DOHH2 (cell line): ENCODE results near the gene MAP6.

Experiments
- H3F3A ChIP-seq: fragments of 200-600 bp; sonication (generic), shearing (Covaris generic); 2 replicates; pipeline ENCODE4 v1.6.0; 2016; ENCODE audit warnings: antibody characterized with exemption, mild to moderate bottlenecking; ENCODE audit not compliant: control insufficient read depth, insufficient read depth
- H3K27ac ChIP-seq: fragments of 200-600 bp; sonication (generic); 2 replicates; pipeline ENCODE4 v1.5.1; 2014; ENCODE audit warnings: low read depth, mild to moderate bottlenecking, low read length, moderate library complexity
- H3K27me3 ChIP-seq: fragments of 200-600 bp; sonication (generic); 2 replicates; pipeline ENCODE4 v1.6.1; 2014; ENCODE audit warnings: mild to moderate bottlenecking, low read length, mixed read lengths; ENCODE audit not compliant: control insufficient read depth
- H3K36me3 ChIP-seq: fragments of 200-600 bp; sonication (generic); 2 replicates; pipeline ENCODE4 v1.6.1; 2014; ENCODE audit warnings: mild to moderate bottlenecking, low read length, moderate library complexity, mixed read lengths; ENCODE audit not compliant: control insufficient read depth
- H3K4me1 ChIP-seq: fragments of 200-600 bp; sonication (generic); 2 replicates; pipeline ENCODE4 v1.6.1; 2014; ENCODE audit warnings: mild to moderate bottlenecking, low read length, mixed read lengths; ENCODE audit not compliant: control insufficient read depth
- H3K4me2 ChIP-seq: fragments of 200-600 bp; sonication (generic); 2 replicates; pipeline ENCODE4 v1.6.0; 2014; ENCODE audit warnings: mild to moderate bottlenecking, low read length, moderate library complexity
- H3K4me3 ChIP-seq: fragments of 200-600 bp; sonication (generic); 2 replicates; pipeline ENCODE4 v1.5.1; 2014; ENCODE audit warnings: mild to moderate bottlenecking, low read length, mixed read lengths
- H3K79me2 ChIP-seq: fragments of 200-600 bp; sonication (generic); 2 replicates; pipeline ENCODE4 v1.6.1; 2014; ENCODE audit warnings: mild to moderate bottlenecking, low read length, mixed read lengths; ENCODE audit not compliant: control insufficient read depth
- H3K9me2 ChIP-seq: fragments of 200-600 bp; sonication (generic); replicated peaks from 2 replicates; pipeline ENCODE4 v1.6.1; 2014; ENCODE audit warnings: mild to moderate bottlenecking, low read length, mixed read lengths; ENCODE audit not compliant: control insufficient read depth
- H3K9me3 ChIP-seq: fragments of 200-600 bp; sonication (generic); 2 replicates; pipeline ENCODE4 v1.6.1; 2014; ENCODE audit warnings: antibody characterized with exemption, low read length, mixed read lengths; ENCODE audit not compliant: control insufficient read depth, insufficient read depth
- H4K20me1 ChIP-seq: fragments of 200-600 bp; sonication (generic); 2 replicates; pipeline ENCODE4 v1.6.0; 2014; ENCODE audit warnings: low read depth, mild to moderate bottlenecking, antibody characterized with exemption, low read length, moderate library complexity; ENCODE audit not compliant: control insufficient read depth, insufficient read depth
- EZH2phosphoT487 ChIP-seq: fragments of 200-600 bp; sonication (generic); IDR thresholded peaks from 2 replicates; pipeline ENCODE4 v1.6.1; 2017; ENCODE audit warnings: borderline replicate concordance, mild to moderate bottlenecking, antibody characterized with exemption, low read length, moderate library complexity, mixed read lengths
- TF ChIP-seq, protein P1 (sequence below): fragments of 200-600 bp; sonication (generic); IDR thresholded peaks from one replicate; pipeline ENCODE4 v1.5.1; 2014; ENCODE audit warnings: antibody characterized with exemption, mild to moderate bottlenecking, low read depth, low read length; ENCODE audit not compliant: poor library complexity, severe bottlenecking

The MAP6 gene

DNA sequence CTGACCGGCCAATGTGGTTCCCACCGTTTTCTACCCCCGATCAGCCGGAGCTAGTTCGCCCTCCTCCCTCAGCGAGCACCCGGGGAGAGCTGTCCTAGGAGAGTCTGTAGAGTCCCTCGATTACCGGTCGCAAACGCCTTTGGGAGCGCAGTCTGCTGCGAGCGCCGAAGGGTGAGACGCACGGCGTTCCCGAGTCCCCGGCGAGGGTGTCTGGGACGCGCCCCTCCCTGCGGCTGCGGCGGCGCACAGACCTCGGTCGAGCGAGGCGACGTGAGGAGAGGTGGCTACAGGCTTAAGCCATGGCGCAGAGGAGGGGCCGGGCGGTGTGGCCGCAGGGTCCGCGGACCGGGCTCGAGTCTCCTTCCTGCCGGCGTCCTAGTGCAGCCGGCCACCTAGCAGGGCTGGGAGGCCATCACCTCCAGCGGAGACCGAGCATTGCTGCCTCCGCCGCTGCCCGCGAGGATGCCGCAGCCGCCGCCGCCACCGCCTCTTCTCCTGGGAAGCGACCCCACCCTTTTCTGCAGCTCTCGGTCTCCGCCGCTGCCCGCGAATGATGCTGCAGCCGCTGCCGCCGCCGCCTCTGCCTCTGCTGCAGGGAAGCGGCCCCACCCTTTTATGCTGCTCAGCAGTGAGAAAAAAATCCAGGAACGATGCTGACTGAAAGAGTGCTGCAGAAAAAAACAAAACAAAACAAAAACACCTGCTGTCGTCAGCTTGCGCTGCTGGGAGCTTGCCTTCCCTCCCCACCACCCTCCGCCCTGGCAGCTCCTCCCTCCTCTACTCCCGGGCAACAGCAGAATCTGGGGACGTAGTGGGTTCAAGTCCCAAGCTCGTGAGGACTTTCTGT lies at the start of gene MAP6:
MAP6 (minus strand) TSS at position 588 of the 847 bp plus-strand sequence. CDS start 669 bp downstream, outside the sequence.
- H3K79me2 ChIP-seq = no peaks in the 10 kb centered on the region
- H4K20me1 ChIP-seq = no peaks in the 10 kb centered on the region
- H3K27me3 ChIP-seq = peaks cover 71% of the 10 kb centered on the region
- H3K4me1 ChIP-seq = peaks cover 3% of the 10 kb centered on the region; the same call in 1 of the 2 replicates
- no peaks in the 10 kb centered on the region for H3F3A ChIP-seq
- no peak within 1 kb of the TSS for H3K4me3 ChIP-seq
- TF ChIP-seq EZH2phosphoT487 = peak; percentile 88
- TF ChIP-seq, protein P1, sequence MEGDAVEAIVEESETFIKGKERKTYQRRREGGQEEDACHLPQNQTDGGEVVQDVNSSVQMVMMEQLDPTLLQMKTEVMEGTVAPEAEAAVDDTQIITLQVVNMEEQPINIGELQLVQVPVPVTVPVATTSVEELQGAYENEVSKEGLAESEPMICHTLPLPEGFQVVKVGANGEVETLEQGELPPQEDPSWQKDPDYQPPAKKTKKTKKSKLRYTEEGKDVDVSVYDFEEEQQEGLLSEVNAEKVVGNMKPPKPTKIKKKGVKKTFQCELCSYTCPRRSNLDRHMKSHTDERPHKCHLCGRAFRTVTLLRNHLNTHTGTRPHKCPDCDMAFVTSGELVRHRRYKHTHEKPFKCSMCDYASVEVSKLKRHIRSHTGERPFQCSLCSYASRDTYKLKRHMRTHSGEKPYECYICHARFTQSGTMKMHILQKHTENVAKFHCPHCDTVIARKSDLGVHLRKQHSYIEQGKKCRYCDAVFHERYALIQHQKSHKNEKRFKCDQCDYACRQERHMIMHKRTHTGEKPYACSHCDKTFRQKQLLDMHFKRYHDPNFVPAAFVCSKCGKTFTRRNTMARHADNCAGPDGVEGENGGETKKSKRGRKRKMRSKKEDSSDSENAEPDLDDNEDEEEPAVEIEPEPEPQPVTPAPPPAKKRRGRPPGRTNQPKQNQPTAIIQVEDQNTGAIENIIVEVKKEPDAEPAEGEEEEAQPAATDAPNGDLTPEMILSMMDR = no peak
- H3K36me3 ChIP-seq = no peaks in the 10 kb centered on the region
- no peaks in the 10 kb centered on the region for H3K9me2 ChIP-seq
- no peaks in the 10 kb centered on the region; the same call in 1 of the 2 replicates for H3K9me3 ChIP-seq
- H3K4me2 ChIP-seq = peak within 1 kb of the TSS; percentile 13; the same call in 1 of the 2 replicates
- no peak within 1 kb of the TSS for H3K27ac ChIP-seq

DNA sequence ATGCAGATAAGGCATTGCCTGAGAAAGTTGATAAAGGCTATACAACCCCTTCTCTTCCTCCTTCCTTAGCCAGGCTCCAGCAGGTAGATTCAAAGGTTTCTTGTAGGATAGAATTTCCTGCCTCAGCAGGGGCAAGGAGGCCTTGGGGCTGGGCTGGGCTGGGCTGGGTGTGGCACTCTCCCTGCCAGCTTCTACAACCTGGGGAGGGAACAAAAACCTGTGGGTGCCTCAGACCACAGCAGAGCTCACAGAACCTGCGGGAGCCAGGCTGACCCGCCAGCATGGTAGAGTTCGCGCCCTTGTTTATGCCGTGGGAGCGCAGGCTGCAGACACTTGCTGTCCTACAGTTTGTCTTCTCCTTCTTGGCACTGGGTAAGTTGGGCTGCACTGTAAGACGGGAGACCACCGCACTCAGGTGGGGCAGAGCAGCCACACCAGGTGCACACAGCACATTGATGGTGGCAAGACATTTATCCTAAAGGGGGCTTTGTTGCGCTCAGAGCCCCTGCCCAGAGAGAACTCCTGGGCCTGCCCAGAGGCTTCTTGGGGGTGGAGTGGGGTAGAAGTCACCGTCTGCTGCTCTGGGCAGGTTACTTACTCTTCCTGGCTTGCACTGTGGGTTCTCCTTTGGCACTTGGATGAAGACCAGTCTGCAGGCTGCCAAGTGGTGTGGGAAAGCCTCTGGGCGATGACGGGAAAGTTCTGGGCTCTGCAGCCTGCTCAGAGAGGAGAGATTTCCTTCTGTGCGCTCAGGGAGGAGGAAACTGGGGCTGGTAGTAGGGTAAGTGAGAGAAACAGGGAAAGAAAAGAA lies 49.0 kb upstream of the MAP6 start, which contains the start of gene MOGAT2:
MOGAT2 (plus strand) TSS at position 231 of the 811 bp plus-strand sequence; CDS start at position 282, 51 bp downstream.
- no peak within 1 kb of the TSS for H3K4me2 ChIP-seq
- H3K4me3 ChIP-seq = no peak within 1 kb of the TSS
- no peaks in the 10 kb centered on the region for H3K9me2 ChIP-seq
- no peaks in the 10 kb centered on the region for H4K20me1 ChIP-seq
- H3F3A ChIP-seq = no peaks in the 10 kb centered on the region
- no peaks in the 10 kb centered on the region for H3K4me1 ChIP-seq
- no peaks in the 10 kb centered on the region for H3K79me2 ChIP-seq
- H3K27ac ChIP-seq = no peak within 1 kb of the TSS
- no peaks in the 10 kb centered on the region for H3K36me3 ChIP-seq
- no peaks in the 10 kb centered on the region for H3K9me3 ChIP-seq
- peaks cover 8% of the 10 kb centered on the region for H3K27me3 ChIP-seq
- no peak for TF ChIP-seq EZH2phosphoT487
- TF ChIP-seq, protein P1 = no peak

DNA sequence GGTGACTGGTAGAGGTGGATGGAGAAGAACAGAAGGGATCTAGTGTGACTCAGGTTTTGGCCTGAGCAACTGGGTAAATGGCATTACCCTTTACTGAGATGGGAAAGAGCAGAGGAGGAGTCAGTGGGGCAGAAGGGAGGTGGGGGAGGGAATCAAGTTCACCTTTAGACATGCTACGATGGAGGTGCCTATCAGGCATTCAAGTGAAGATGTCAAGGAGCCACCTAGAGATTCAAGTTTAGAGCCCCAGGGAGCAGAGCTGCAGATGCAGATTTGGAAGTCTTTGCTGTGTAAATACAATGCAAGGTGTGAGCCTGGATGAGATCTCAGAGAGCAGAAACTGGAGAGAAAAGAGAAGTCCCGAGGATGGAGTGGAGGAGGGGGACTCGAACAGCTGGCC lies 47.8 kb upstream of the MAP6 start:
- H3K4me1 ChIP-seq = no peaks in the 10 kb centered on the region
- no peaks in the 10 kb centered on the region for H4K20me1 ChIP-seq
- H3K4me2 ChIP-seq = no peak overlapping the region
- H3F3A ChIP-seq = no peaks in the 10 kb centered on the region
- no peaks in the 10 kb centered on the region for H3K9me2 ChIP-seq
- peaks cover 13% of the 10 kb centered on the region for H3K27me3 ChIP-seq
- no peak overlapping the region for H3K27ac ChIP-seq
- no peaks in the 10 kb centered on the region for H3K36me3 ChIP-seq
- no peaks in the 10 kb centered on the region for H3K79me2 ChIP-seq
- TF ChIP-seq, protein P1 = no peak
- no peak for TF ChIP-seq EZH2phosphoT487
- H3K4me3 ChIP-seq = no peak overlapping the region
- no peaks in the 10 kb centered on the region for H3K9me3 ChIP-seq
